ENCODE results near the gene FANCC.
A peak's percentile ranks its signal among the peaks of the same experiment; 100 is the strongest.

Gene FANCC

GRCh38 chr9:95317119-95317892, at the start of gene FANCC:
Gene FANCC (minus strand): TSS chr9:95317709. CDS start chr9:95249291, 68,418 bp downstream.
- TF ChIP-seq L3MBTL2 (conservative IDR thresholded peaks at IDR 0.05) (peak; percentile 98), FOXM1 (IDR thresholded peaks at IDR 0.05; ENCODE audit: borderline replicate concordance) (no peak), PKNOX1 (IDR thresholded peaks at IDR 0.05) (peak; percentile 12; the same call in 1 of the 2 replicates), ZNF384 (IDR thresholded peaks at IDR 0.05) (no peak), NFRKB (IDR thresholded peaks at IDR 0.05) (no peak), SUZ12 (IDR thresholded peaks at IDR 0.05) (no peak), LEF1 (IDR thresholded peaks at IDR 0.05; ENCODE audit: borderline replicate concordance) (no peak), ELF4 (IDR thresholded peaks at IDR 0.05) (peak; percentile 64), CTBP1 (IDR thresholded peaks at IDR 0.05; ENCODE audit: borderline replicate concordance) (0 out of 2 replicates have a peak, but pooled peaks have one; percentile 11), FOXA1 (IDR thresholded peaks at IDR 0.05) (no peak)
- ChIA-PET POLR2A (interaction anchor here (1.0 to 1.1 kb wide), 4 partner anchors 53 to 195 kb away, joined by 3 to 4 read pairs (median 3); no protein-coding TSS in a partner anchor), CTCF (no interaction called here)
- peak; percentile 90 for DNase-seq (ENCODE audit: extremely low spot score)

GRCh38 chr9:95366731-95367325, 49.3 kb upstream of the FANCC start:
- CTCF ChIA-PET, result no interaction called here
- POLR2A ChIA-PET, result no interaction called here
- no peak for DNase-seq (ENCODE audit: extremely low spot score)
- no peak for TF ChIP-seq FOXA1 (IDR thresholded peaks at IDR 0.05)
- no peak for TF ChIP-seq ZNF384 (IDR thresholded peaks at IDR 0.05)
- TF ChIP-seq ARNT (IDR thresholded peaks at IDR 0.05), result no peak
- no peak for TF ChIP-seq L3MBTL2 (conservative IDR thresholded peaks at IDR 0.05)
- no peak for TF ChIP-seq BHLHE40 (IDR thresholded peaks at IDR 0.05; ENCODE audit: borderline replicate concordance)
- TF ChIP-seq FOXK2 (IDR thresholded peaks at IDR 0.05), result no peak
- no peak for TF ChIP-seq FOXM1 (IDR thresholded peaks at IDR 0.05; ENCODE audit: borderline replicate concordance)
- no peak for TF ChIP-seq CTBP1 (IDR thresholded peaks at IDR 0.05; ENCODE audit: borderline replicate concordance)
- no peak for TF ChIP-seq NFRKB (IDR thresholded peaks at IDR 0.05)
- TF ChIP-seq ELF4 (IDR thresholded peaks at IDR 0.05), result no peak
- no peak for TF ChIP-seq PKNOX1 (IDR thresholded peaks at IDR 0.05)
- TF ChIP-seq SUZ12 (IDR thresholded peaks at IDR 0.05), result no peak
- no peak for TF ChIP-seq LEF1 (IDR thresholded peaks at IDR 0.05; ENCODE audit: borderline replicate concordance)
- TF ChIP-seq HDGF (IDR thresholded peaks at IDR 0.05; ENCODE audit: borderline replicate concordance), result no peak

- no peak for DNase-seq (ENCODE audit: extremely low spot score)
- CTCF ChIA-PET, result no interaction called here
- POLR2A ChIA-PET, result no interaction called here
- TF ChIP-seq L3MBTL2 (conservative IDR thresholded peaks at IDR 0.05), result peak; percentile 65
- TF ChIP-seq ZNF384 (IDR thresholded peaks at IDR 0.05), result no peak
Measured at GRCh38 chr9:95365766-95366165, 48.3 kb upstream of the FANCC start.

- ChIA-PET CTCF (no interaction called here), POLR2A (interaction anchor here (0.6 kb wide), 1 partner anchor 905 kb away, joined by 3 read pairs; no protein-coding TSS in a partner anchor)
- no peak for DNase-seq (ENCODE audit: extremely low spot score)
- TF ChIP-seq NFRKB (IDR thresholded peaks at IDR 0.05), result no peak
Measured at GRCh38 chr9:95363051-95363841, 45.7 kb upstream of the FANCC start.

GRCh38 chr9:95360866-95361265, 43.4 kb upstream of the FANCC start:
- CTCF ChIA-PET, result no interaction called here
- no peak for TF ChIP-seq L3MBTL2 (conservative IDR thresholded peaks at IDR 0.05)
- no peak for TF ChIP-seq FOXK2 (IDR thresholded peaks at IDR 0.05)
- TF ChIP-seq SP1 (IDR thresholded peaks at IDR 0.05), result no peak
- no peak for TF ChIP-seq PKNOX1 (IDR thresholded peaks at IDR 0.05)
- no peak for TF ChIP-seq NFRKB (IDR thresholded peaks at IDR 0.05)
- TF ChIP-seq ARNT (IDR thresholded peaks at IDR 0.05), result no peak
- no peak for TF ChIP-seq TARDBP (IDR thresholded peaks at IDR 0.05)
- POLR2A ChIA-PET, result no interaction called here
- DNase-seq (ENCODE audit: extremely low spot score), result no peak

GRCh38 chr9:95357316-95357715, 39.8 kb upstream of the FANCC start:
- TF ChIP-seq ARNT (IDR thresholded peaks at IDR 0.05), result no peak
- no peak for TF ChIP-seq FOXA1 (IDR thresholded peaks at IDR 0.05)
- TF ChIP-seq BHLHE40 (IDR thresholded peaks at IDR 0.05; ENCODE audit: borderline replicate concordance), result no peak
- TF ChIP-seq SP1 (IDR thresholded peaks at IDR 0.05), result no peak
- DNase-seq (ENCODE audit: extremely low spot score), result no peak
- ChIA-PET CTCF (no interaction called here), POLR2A (no interaction called here)

Measured in HEK293T (cell line).